Activated T-helper 1 cell treated with Interleukin-2 at 50 U/mL for 16 hours (primary cell): ENCODE data around the gene KNDC1.

Experiments used
- DNase-seq: peaks from one replicate; pipeline ENCODE4 v3.0.0-alpha.2; 2020; ENCODE audit warnings: low read depth

Gene KNDC1

DNA sequence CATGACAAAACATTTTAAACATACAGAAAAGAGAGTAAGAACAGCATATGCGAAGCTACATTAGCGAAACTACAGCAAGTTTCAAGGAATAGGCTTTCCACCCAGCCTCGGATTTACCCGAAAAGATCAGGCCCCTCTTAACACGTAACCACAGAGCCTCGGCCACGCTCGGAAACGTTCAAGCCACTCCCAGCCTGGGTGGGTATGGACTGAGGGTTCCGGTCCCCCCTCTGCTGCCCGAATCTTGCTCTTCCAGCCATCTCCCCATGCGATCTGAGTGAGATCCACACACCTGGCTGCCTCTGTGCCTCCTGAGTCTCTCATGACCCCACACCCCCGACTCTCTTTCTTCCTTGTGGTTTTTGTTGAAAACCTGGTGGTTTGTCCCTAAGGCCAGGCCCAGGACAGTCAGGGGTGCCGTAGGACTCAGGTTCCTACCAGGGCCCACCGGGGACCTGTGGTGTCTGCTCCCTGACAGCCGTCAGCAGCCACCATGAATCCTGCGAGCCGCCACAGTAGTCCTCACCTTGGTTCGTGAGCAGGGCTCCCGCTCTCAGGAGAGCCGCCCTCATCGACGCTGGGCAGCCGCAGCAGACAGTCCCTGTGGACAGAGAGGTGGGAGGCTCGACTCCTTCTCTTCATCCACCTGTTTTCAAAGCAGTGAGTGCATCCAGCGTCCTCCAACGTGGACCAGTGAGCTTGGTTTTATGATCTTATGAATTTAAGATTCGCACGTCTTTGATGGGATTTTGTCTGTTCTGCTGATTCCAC, 18.5 kb downstream of the KNDC1 start:
- DNase-seq: no peak

DNA sequence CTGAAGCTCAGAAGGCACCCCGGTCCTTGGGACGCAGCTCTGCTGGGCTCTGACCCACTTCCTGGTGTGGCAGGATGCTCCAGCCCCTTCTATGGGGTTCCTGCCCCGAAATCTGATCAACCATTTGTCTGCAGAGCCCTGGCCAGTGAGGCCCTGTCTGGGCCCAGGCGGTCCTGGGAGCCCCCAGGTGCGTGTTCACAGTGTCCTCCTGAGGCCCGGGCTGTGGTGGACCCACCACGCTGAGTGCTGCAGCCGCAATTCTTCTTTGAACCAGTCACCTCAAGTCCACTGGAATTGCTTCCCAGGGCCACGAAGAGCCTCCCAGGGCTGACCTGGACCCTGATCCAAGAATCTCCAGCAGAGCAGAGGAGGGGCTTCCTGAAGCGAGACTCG, 19.1 kb downstream of the KNDC1 start:
- DNase-seq: no peak

DNA sequence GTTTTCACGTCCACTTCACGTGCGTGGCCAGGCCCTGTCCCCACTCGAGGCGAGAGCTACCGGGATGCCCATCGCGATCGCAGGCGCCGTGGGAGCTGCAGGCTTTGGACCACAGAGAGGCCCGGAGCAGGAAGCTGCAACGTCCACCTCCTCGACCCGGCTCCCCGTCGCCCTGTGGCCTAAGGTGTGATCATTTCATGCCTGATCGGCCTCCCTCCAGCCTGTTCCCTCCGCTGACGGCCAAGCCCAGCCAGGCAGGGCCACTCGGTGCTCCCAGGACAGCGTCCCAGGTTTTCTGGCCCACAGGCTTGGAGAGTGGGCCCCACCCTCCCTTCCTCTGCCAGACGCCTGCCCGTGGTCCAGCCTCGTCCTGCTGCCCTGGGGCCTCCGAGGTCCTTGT, 19.6 kb downstream of the KNDC1 start:
- DNase-seq: no peak

DNA sequence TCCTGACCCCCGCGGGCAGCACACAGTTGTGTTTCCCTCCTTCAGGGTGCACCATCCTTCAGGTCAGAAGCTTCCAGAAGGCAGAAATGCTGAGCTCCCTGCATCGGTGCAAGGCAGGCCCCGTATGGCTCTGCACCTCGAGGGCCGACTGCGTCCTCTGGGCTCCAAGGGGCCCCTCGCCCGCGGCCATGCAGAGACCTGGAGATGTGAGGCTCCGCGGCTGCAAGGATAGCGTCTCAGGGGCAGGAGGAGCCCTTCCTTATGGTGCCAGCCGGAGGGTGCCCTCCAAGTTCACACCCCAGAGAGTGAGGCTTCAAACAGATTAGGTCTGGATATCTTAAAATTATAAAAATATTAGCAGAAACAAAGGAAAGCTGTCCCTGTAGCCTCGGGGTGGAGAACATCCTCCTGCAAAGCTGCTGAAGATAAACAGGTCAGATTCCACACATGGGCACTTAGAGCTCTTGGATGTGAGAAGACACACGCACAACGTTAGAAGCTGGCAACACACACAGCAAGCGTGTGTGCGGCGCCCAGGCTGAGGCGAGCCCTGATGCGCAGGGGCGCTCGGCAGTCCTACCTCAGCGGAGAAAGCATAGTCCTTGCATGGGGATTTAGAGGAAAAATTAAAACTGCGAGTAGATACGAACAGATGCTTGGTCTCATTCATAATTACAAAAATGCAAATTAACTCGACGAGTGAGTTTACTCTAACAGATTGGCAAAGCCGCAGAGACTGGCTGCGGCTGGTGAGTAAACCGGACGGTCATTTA, 20.4 kb downstream of the KNDC1 start:
- DNase-seq: no peak

DNA sequence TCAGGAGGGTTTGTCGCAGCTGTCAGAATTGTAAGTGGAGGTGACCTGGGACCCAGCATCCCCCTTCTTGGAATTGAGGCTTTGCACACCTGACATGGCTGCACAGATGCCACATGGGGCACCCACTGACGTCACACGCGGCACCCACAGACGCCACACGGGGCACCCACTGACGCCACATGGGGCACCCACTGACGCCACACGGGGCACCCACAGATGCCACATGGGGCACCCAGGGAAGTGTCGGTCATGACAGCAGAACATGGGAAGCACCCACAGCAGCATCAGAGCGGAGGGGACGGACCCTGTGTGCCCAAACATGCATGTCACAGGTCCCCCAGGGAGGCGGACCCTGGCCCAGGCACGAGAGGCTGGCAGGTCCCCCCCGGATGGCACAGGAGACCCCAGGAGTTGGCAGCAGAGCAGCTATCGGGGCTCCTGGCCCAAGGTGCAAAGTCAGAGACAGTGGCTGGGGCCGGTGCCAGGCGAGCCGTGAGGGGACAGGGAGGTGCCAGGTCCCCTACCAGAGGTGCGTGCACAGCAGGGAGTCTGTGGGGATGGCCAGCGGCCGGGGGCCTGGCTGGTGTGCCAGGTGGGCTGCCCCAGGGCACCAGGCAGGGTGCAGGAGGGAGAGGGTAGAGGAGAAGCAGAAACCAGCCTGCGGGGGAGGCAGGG, 21.1 kb downstream of the KNDC1 start:
- no peak for DNase-seq

DNA sequence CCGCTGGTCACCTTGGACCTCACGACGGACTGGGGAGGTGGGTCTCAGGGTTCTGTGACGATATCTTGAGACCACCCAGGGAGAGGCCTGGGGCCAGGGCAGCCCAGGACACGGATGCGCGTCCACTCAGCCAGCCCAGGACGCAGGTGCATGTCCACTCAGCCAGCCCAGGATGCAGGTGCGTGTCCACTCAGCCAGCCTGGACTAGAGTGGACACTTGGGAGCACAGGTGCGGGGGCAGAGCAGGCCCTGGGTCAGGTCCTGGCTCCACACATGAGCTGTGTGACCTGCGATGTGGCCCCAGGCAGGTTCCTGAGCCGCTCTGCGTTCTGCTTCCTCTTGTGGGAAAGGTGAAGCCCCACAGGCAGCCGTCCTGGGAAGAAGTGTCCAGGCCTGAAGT, 22.2 kb downstream of the KNDC1 start:
- no peak for DNase-seq

DNA sequence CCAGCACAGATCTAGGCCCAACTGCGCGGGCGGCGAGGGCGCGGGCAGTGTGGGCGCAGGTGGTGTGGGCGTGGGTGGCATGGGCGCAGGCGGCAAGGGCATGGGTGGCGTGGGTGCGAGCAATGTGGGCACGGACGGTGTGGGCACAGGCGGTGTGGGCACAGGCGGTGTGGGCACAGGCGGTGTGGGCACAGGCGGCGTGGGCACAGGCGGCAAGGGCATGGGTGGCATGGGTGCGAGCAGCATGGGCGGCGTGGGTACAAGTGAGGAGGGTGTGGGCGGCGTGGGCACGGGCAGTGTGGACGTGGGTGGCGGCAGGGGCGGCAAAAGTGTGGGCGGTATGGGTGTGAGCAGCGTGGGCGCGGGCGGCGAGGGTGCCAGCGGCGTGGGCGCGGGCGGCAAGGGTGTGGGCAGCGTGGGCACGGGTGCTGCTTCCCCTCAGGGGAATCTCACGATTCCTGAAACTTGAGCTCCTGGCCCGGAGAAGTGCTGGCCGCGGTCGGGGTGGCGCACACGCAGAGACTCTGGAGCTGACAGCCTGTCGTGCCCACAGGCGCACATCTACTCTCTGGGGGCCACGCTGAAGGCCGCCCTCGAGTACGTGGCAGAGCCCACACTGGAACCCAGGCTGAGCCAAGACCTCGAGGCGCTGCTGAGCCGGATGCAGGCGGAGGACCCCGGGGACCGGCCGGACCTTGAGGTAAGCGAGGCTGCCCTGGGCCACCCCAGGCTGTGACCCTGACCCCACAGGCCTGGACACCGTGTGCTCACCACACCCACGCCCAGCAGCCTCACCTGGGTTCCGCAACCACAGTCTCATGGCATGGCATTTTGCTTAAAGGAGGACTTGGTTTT, 23.0 kb downstream of the KNDC1 start:
- no peak for DNase-seq

DNA sequence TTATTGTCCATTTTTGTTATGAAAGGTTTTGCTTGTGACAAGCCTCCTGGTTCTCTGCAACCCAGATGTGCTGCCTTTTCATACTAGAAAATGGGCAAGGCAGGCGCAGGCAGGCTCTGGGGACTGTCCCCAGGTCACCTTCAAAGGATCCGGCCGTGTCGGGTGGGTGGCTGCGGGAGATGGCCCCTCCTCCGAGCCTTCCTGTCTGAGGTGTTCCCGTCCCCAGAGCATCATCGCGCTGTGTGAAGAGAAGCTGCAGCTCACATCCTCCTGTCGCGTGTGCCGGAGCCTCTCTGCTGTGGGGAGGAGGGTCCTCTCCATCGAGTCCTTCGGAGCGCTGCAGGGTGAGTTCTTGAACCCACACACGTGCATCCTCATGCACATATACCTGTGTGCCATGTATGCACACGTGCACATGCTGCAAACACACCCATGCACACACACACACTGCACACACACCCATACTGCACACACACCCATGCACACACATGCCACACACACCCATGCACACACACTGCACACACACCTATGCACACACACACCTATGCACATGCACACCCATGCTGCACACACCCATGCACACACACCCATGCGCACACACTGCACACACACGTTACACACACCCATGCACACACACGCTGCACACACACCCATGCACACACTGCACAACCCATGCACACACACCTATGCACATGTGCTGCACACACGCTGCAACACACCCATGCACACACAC, 23.8 kb downstream of the KNDC1 start:
- DNase-seq: no peak

DNA sequence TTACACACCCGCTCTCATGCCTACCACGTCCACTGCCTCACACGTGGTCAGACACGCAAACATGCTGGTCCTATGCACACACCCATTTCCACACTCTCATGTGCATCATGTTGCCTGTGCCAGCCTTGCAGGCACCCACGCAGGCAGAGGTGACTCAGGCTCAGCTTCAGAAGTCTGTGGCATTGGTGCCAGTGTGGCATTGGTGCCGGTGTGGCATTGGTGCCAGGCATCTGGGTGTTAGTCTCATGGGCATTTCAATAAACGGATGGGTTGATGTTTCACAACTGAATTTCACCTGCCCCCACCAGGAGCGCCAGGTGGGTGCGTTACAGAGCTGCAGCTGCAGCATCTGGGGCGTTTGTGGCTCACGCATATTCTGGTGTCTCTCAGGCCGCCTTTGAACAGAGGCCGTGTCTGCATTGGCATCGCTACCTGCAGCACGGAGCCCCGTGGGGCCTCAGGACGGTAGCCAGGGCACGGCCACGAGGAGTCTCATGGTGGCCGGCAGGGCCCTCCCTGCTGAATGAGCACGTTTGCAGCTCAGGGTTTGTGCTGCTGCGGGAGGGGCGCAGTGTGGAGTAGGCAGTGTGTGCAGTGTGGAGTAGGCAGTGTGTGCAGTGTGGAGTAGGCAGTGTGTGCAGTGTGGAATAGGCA, 24.7 kb downstream of the KNDC1 start:
- no peak for DNase-seq

DNA sequence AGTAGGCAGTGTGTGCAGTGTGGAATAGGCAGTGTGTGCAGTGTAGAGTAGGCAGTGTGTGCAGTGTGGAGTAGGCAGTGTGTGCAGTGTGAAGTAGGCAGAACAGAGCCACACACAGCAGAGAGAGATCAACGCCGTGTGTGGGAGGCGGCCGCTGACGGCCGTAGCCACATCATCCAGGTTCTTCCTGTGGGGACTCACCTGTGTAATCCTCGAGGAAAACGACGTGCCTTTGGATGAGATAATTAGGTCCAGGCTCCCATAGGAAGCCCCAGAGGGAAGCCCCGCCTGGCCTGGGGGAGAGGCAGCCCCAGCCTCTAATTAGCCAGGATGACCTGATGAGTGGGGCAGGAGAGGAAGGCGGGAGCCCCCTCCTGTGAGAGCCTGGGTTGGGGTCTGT, 25.4 kb downstream of the KNDC1 start:
- DNase-seq: no peak

DNA sequence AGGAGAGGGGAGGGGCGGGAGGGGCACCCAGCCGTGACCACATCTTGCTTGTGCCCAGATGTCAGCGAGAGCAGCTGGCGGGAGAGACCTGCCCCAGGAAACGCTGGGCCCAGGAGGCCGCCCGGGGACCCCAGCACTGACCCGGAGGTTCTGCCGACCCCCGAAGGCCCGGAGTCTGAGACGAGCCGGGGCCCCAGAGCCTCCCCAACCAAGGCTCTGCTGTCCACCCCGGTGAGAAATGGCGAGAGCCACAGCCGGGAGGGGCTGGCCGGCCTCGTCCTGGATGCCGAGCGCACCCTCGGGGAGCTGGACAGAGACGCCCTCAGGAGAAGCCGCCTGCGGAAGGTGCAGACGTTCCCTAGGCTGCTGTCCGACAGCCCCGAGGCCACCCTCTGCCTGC, 25.9 kb downstream of the KNDC1 start:
- DNase-seq: no peak

DNA sequence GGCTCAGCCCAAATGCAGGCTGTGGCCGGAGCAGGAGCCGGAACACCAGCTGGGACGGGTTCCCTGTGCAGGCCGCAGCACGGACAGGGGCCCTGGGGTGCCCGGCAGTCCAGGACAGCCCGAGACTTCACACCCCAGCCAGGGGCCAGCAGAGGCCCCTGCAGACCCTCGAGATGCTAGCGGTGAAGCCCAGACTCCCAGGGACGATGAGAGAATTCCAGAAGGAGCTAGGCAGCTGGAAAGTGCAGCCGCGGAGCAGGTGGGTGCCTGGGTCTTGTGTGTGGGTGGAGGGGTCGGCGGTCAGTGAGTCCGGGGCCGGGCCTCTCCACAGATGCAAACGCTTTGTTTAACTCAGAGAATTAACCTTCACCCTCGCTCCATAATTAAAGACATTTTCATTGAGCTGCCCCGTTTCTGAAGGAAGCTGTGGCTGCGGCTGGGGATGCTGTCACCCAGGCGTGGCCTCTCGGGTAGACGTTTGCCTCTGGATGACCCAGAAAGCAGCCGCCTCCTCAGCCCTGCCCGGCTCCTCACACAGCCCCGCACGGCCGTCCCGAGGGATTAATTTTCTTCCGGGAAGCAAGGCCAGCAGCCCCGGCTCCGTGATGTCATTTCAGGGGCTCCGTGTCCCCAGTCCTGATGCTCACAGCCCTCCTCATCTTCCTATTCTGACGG, 26.5 kb downstream of the KNDC1 start:
- no peak for DNase-seq

DNA sequence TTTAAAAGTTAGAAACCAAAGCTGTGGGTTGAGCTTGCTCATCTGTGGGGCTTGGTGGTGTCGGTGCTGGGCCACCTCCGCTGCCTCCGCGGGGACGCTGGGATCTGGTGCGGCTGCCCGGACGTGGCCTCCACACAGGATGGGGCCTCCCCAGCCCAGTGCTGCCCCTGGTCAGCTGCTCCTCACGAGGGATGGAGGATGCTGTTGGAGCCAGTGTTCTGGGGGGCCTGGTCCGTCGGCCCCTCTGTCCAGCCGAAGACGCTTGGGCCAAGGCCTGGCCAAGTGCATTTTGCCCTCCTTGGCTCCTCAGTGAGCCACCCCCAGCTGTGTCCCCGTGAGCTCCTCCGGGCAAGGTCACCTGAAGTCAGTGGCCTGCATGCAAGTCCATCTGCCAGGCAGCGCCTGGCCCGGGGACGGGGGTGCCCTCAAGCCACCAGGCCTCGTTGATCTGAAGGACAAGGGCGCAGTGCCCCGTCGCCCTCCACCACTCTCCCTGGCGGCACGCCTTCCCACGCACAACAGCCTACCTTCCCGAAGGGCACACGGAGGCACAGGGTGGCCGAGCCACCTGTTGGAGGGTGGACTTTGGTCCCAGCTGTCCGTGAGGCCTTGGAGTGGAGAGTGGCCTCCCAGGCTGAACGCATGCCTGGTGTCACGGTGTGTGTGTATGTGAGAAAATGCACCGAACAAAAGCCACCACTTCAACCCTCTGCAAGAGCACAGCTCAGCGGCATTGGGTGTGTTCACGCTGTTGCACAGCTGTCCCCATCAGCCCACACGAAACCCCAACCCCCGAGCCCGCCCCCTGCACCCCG, 27.3 kb downstream of the KNDC1 start:
- no peak for DNase-seq

DNA sequence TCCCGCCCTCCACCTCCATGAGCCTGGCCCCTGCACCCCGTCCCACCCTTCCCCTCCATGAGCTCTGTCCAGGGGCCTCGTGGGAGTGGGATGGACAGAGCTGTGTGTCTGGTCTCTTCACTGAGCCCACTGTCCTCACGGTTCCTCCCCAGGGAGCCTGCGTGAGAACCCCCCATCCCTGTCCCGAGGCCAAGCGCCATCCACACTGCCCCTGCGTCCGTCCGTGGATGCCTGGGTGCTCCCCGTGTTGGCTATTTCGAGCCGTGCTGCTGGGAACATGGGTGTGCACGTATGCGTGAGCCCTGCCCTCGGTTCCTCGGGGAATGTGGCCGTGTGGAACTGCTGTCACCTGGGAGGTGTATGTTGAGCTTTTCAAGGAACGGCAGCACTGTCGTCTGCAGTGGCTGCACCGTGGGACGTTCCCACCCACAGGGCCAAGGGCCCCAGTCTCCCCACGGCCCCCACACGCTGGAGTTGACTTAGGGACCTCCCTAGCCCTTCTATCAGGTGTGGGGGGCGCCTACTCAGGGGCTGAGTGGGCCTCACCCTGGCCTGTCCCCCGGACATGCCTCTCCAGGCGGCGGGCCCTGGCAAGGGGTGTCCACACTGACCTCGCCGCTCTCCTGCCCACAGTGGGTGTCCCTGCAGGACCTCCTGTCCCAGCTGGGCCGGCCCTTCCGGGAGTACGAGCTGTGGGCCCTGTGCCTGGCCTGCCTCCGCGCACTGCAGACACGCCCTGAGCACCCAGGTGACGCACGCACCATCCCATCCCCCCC, 28.1 kb downstream of the KNDC1 start:
- DNase-seq: no peak

DNA sequence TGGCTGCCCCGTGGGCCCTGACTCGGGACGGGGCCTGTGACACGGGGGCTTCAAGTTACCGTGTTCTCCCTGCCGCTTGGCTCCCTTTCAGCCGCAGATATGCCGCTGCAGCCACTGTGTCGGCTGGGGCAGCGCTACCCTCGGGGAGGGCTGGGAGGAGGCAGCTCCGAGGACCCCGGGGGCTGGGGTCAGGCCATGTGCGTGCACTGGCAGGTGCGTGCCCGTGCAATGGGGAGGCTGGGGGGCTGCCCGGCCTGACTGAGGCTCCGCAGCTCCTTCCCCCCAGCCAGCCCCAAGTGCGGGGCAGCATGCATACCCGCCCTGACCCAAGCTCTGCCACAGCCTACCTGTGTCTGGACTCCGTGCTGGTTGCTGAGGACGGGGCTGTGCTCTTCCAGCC, 29.2 kb downstream of the KNDC1 start:
- no peak for DNase-seq

DNA sequence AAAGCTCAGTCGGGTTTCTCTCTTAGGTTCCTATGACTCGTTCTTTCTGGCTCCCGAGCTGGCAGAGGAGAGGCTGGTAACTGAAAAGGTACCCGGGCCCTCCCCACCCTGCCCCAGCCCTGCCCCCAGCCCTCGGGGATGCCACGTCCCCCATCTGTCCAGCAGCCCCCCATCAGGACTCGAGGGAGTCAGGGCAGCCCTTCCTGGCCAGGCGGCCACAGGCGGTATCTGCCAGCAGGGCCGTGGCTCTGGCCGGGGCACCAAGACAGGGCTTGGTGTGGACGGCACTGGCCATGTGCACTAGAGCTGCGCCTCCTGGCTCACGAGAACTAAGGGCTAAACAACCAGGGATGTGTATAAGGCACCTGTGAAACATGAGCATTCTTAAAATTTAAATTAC, 29.7 kb downstream of the KNDC1 start:
- DNase-seq: no peak

DNA sequence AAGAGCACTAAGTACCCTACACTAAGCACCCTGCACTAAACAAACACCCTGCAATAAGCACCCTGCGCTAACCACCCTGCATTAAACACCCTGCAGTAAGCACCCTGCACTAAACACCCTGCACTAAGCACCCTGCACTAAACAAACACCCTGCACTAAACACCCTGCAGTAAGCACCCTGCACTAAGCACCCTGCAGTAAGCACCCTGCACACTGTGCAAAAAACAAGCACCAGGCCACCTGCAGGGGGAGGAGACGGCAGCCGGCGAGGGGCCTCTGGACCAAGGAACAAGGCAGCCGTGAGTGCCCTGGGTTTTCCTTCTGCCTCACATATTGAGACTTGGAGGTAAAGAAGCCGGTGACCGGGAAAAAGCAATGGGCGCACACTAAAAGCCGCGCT, 30.2 kb downstream of the KNDC1 start:
- DNase-seq: no peak

DNA sequence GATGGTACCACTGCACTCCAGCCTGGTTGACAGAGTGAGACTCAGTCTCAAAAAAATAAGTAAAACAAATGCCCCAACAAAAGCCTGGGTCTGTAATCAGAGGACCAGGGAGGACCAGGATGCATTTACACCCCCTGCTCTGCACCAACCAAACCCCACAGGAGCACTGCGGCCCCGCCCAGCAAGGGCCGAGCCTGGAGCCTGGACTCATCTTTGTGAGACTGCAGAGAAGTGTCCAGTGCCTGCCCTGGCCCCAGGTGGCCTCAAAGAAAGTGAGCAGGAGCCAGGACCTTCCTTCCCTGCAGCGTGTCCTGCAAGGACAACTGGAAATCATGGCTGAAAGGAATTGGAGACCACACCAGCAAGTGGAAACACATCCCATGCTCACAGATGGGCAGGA, 31.6 kb downstream of the KNDC1 start:
- DNase-seq: no peak

DNA sequence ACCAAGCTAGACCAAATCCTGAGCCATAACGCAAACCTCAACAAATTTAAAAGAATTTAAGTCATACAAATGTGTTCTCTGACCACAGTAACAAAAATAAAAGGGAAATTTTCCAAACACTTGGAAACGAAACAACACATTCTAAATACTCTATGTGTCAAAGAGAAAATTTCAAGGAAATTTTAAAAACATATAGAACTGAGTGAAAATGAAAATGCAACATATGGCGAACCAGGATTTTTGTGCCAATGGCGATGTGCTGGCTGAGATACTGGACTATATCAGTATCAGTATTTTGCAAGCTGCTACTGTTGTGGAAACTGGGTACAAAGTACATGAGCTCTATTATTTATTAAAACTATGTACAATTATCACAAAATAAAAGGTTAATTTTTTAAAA, 34.1 kb downstream of the KNDC1 start:
- DNase-seq: no peak
